Thoracic aorta (tissue), 2 donors: ENCODE data around the gene TMEM223. TPM values are rescaled to one million over a fixed set of nuclear protein-coding genes. Genes with fewer than 3 reads are reported as not detected.
A peak's percentile ranks its signal among the peaks of the same experiment; 100 is the strongest.

Experiments
- ATAC-seq: fragments of 150-250 bp; one replicate; pipeline ENCODE4 v1.8.0; 2017; ENCODE audit warnings: low read depth; ENCODE audit not compliant: insufficient number of reproducible peaks, low FRiP score
- DNase-seq: peaks from one replicate; pipeline ENCODE4 v3.0.0-alpha.2; 2020; ENCODE audit warnings: low spot score
- H3K27ac ChIP-seq, 2 donors: fragments of 200-600 bp; sonication (generic); 1 replicate in 1 of 2; 2 replicates in 1 of 2; pipeline ENCODE4 v1.5.1; 2016; ENCODE audit warnings: mild to moderate bottlenecking in 2 of 2, moderate library complexity in 2 of 2
- H3K27me3 ChIP-seq: fragments of 200-600 bp; sonication (generic); replicated peaks from 2 replicates; pipeline ENCODE4 v1.6.0; 2016; ENCODE audit warnings: mild to moderate bottlenecking; ENCODE audit not compliant: insufficient read depth
- H3K36me3 ChIP-seq: fragments of 200-600 bp; sonication (generic); one replicate; pipeline ENCODE4 v1.5.1; 2016
- H3K4me1 ChIP-seq, 2 donors: fragments of 200-600 bp; sonication (generic); 1 replicate in 1 of 2; 2 replicates in 1 of 2; pipeline versions ENCODE4 v1.5.1 to v1.6.0; 2016; ENCODE audit warnings: low read depth in 2 of 2, mild to moderate bottlenecking in 1 of 2; ENCODE audit not compliant: control insufficient read depth in 1 of 2
- H3K4me3 ChIP-seq: fragments of 200-600 bp; sonication (generic); 2 replicates; pipeline ENCODE4 v1.5.1; 2016; ENCODE audit warnings: mild to moderate bottlenecking
- H3K9me3 ChIP-seq: fragments of 200-600 bp; sonication (generic); 2 replicates; pipeline ENCODE4 v1.5.1; 2016
- total RNA-seq, 2 donors: library from RNA; depleted of rRNA; stranded (reverse); fragments of >200 nt; gene quantifications; one replicate each; pipeline versions ENCODE4 v1.1.0 to v1.2.3, GENCODE V29; 2016
- TF ChIP-seq, protein P1 (sequence below): fragments of 200-600 bp; sonication (generic); IDR thresholded peaks from one replicate; pipeline ENCODE4 v1.5.1; 2019; ENCODE audit warnings: antibody characterized with exemption

TMEM223 gene
- total RNA-seq, 2 donors from 2014 or later = 11.1 to 30.2 TPM

DNA sequence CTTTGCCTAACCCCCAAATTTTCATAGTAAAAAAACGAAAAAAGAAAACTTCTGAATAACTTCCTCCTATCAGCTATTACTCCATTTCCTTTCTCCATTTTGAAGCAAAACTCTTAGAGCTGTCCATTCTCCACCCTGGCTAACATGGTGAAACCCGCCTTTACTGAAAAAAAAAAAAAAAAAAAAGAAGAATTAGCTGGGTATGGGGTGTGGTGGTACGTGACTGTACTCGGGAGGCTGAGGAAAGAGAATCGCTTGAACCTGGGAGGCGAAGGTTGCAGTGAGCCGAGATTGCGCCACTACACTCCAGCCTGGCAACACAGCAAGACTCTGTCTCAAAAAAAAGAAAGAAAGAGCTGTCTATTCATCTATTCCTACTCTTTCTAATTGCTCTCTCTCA, 24.8 kb upstream of the TMEM223 start:
- peaks cover 32% of the 10 kb centered on the region for H3K36me3 ChIP-seq
- no peak for ATAC-seq
- DNase-seq = no peak

DNA sequence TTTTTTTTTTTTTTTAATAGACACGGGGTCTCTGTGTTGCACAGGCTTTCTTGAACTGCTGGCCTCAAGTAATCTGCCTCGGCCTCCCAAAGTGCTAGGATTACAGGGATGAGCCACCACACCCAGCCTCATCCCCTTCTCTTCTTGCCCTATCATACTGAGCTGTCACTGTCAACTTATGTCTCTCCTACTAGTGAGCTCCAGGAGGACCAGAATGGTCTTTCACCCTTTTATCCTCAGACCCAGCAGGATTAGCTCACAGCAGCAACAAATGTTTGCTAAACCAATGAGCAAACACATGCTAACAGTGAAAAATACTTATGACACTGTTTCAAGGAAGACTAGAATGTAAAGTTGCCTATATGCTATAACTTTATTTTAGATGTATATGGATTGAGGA, 19.9 kb upstream of the TMEM223 start:
- ATAC-seq = no peak
- TF ChIP-seq, protein P1, sequence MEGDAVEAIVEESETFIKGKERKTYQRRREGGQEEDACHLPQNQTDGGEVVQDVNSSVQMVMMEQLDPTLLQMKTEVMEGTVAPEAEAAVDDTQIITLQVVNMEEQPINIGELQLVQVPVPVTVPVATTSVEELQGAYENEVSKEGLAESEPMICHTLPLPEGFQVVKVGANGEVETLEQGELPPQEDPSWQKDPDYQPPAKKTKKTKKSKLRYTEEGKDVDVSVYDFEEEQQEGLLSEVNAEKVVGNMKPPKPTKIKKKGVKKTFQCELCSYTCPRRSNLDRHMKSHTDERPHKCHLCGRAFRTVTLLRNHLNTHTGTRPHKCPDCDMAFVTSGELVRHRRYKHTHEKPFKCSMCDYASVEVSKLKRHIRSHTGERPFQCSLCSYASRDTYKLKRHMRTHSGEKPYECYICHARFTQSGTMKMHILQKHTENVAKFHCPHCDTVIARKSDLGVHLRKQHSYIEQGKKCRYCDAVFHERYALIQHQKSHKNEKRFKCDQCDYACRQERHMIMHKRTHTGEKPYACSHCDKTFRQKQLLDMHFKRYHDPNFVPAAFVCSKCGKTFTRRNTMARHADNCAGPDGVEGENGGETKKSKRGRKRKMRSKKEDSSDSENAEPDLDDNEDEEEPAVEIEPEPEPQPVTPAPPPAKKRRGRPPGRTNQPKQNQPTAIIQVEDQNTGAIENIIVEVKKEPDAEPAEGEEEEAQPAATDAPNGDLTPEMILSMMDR = no peak
- peaks cover 0 to under 1% of the 10 kb centered on the region in 2 donors for H3K4me1 ChIP-seq

More for the DNA sequence above, 24.8 kb upstream of the TMEM223 start:
- Histone ChIP-seq H3K27ac (no peak overlapping the region), H3K27me3 (no peaks in the 10 kb centered on the region), H3K9me3 (no peaks in the 10 kb centered on the region), H3K4me3 (no peak overlapping the region), H3K4me1 (no peaks in the 10 kb centered on the region)
- TF ChIP-seq, protein P1 = no peak

DNA sequence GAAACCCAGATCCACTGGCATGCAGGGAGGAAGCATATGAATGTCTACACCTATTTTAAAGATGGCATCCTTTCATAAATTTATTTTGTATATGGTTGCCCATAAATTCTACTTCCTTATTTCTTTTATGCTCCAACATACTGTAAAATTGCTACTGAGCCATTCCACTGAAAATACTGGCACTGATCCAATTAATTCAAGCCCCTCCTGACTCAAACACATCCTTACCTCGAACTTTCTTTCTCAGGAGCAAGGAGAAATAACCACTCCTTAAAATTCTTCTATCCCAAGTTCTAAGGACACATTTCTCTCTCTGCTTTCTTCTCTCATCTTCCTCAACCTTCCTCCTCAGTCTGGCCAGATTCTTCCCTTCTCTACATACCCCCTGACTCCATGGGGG, 18.9 kb upstream of the TMEM223 start:
- peaks cover 5 to 10% of the 10 kb centered on the region in 2 donors for H3K4me1 ChIP-seq
- H3K36me3 ChIP-seq = peaks cover 6% of the 10 kb centered on the region
- no peak overlapping the region for H3K27ac ChIP-seq
- DNase-seq = no peak
- no peak for ATAC-seq
- H3K9me3 ChIP-seq = no peaks in the 10 kb centered on the region
- no peaks in the 10 kb centered on the region for H3K27me3 ChIP-seq
- H3K4me3 ChIP-seq = no peak overlapping the region
- TF ChIP-seq, protein P1 = no peak

More for the DNA sequence above, 19.9 kb upstream of the TMEM223 start:
- Histone ChIP-seq H3K27ac (no peak overlapping the region), H3K36me3 (peaks cover 6% of the 10 kb centered on the region), H3K9me3 (no peaks in the 10 kb centered on the region), H3K4me3 (no peak overlapping the region), H3K27me3 (no peaks in the 10 kb centered on the region)
- DNase-seq = no peak

DNA sequence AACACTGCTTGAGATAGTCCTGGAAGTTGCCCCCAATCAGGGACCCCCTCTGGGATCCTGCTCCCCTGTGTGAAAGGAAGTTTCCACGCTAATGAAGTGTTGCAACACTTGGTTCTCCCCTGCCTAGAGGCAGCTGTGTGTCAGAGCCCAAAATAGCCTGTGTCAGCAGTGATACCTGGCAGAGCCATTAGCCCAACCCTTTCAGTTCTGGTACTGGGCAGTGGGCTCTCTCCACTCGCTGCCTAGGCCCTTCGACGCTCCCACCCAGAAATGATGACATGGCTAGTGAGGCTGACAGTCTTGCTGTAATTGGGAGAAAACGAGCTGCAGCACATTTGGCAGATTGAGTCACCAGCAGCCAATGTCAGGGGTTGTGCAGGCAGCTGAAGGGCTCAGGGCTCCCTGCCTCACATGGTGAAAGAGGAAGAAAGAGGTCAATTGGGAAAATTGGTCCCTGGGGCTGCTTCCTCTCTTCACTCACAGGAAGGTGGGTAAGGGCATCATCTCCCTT, 14.9 kb upstream of the TMEM223 start:
- DNase-seq = no peak
- Histone ChIP-seq H3K4me1 (peaks cover 13 to 28% of the 10 kb centered on the region in 2 donors), H3K27ac (peak overlapping the region; percentile 86 to 94), H3K36me3 (peaks cover 14% of the 10 kb centered on the region), H3K27me3 (no peaks in the 10 kb centered on the region), H3K4me3 (peak overlapping the region; percentile 98), H3K9me3 (no peaks in the 10 kb centered on the region)
- no peak for ATAC-seq
- TF ChIP-seq, protein P1 = no peak

DNA sequence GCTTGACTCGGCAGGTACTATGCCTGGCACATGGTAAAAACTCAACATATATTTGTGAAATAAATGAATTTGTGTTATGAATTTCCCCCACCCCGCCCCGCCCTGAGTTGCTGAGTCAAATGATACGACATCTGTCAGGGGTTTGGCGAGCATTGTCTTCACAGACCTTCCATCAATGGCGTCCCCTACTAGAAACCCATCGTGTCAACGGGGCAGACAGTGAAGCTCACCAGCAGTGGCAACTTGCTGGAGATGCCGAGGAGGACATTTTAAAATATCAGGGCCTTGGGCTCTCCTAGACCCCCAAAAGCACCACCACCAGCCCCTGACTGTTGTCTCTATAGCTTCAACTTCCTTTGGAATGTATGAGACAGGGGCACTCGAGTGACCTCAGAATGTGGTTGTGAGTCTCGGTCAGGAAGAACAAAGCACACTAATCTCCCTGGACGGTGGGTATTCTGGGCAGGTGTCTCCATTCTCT, 14.2 kb upstream of the TMEM223 start:
- no peak for ATAC-seq
- peak overlapping the region; percentile 86 to 94 for H3K27ac ChIP-seq
- TF ChIP-seq, protein P1 = no peak

More for the DNA sequence above, 14.2 kb upstream of the TMEM223 start:
- H3K9me3 ChIP-seq = no peaks in the 10 kb centered on the region
- peaks cover 20% of the 10 kb centered on the region for H3K36me3 ChIP-seq
- H3K4me1 ChIP-seq = peaks cover 13 to 28% of the 10 kb centered on the region in 2 donors
- no peak for DNase-seq
- peak overlapping the region; percentile 98 for H3K4me3 ChIP-seq
- H3K27me3 ChIP-seq = no peaks in the 10 kb centered on the region
